Measurements from ENCODE around the gene PCDHB4.
"Not testable (repeated sequence)": the region's sequence is repeated elsewhere in the genome, so short reads cannot be mapped to it uniquely, and the experiment has no call there.

The PCDHB4 gene

DNA sequence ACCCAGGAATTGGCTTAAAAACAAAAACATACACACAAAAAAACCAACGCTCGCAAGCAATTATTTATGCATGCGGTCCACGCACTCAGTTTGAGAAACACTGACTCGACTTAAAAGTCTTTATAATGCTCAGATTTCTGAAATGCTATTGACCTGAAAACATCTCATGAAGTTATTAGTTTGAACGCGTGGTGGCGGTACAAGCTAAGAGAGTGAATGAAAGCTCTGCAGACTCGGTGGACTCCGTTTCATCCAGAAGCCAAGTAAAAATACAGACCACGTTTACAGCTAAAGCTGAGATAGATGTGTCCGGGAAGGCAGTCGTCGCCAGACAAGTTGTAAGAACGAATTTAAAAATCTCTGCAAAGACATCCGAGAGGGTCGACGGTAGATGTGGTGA is 28.2 kb downstream of the PCDHB4 start, which contains the start of gene PCDHB6:
PCDHB6 (plus strand) TSS at position 246 of the 400 bp plus-strand sequence. CDS start 201 bp downstream, outside the sequence.
- no peak within 1 kb of the TSS for H3K4me3 ChIP-seq (ENCODE audit: low read depth, low read length)

DNA sequence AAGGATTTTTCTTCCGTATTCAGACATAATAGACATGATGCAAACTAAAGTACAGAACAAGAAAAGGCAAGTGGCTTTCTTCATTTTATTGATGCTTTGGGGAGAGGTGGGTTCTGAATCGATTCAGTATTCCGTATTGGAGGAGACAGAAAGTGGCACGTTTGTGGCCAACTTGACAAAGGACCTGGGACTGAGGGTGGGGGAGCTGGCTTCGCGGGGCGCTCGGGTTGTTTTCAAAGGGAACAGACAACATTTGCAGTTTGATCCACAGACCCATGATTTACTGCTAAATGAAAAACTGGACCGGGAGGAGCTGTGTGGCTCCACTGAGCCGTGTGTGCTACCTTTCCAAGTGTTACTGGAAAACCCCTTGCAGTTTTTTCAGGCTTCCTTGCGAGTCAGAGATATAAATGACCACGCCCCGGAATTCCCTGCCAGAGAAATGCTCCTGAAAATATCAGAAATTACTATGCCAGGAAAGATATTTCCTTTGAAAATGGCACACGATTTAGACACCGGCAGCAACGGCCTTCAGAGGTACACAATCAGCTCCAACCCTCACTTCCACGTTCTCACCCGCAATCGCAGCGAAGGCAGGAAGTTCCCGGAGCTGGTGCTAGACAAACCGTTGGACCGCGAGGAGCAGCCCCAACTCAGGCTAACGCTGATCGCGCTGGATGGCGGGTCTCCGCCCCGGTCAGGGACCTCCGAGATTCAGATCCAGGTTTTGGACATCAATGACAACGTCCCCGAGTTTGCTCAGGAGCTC is 28.8 kb downstream of the PCDHB4 start:
- no peak overlapping the region for H3K4me3 ChIP-seq (ENCODE audit: low read depth, low read length)

DNA sequence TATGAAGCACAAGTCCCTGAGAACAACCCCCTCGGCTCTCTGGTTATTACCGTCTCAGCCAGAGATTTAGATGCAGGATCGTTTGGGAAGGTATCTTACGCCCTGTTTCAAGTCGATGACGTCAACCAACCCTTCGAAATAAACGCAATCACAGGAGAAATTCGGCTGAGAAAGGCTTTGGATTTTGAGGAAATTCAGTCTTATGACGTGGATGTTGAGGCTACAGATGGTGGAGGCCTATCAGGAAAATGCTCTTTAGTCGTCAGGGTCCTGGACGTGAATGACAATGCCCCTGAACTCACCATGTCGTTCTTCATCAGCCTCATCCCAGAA is 29.3 kb downstream of the PCDHB4 start:
- H3K4me3 ChIP-seq (ENCODE audit: low read depth, low read length), result no peak overlapping the region

DNA sequence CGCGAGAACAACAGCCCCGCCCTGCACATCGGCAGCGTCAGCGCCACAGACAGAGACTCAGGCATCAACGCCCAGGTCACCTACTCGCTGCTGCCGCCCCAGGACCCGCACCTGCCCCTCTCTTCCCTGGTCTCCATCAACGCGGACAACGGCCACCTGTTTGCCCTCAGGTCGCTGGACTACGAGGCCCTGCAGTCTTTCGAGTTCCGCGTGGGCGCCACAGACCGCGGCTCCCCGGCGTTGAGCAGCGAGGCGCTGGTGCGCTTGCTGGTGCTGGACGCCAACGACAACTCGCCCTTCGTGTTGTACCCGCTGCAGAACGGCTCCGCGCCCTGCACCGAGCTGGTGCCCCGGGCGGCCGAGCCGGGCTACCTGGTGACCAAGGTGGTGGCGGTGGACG is 30.0 kb downstream of the PCDHB4 start:
- not testable (repeated sequence) for H3K4me3 ChIP-seq (ENCODE audit: low read depth, low read length)

DNA sequence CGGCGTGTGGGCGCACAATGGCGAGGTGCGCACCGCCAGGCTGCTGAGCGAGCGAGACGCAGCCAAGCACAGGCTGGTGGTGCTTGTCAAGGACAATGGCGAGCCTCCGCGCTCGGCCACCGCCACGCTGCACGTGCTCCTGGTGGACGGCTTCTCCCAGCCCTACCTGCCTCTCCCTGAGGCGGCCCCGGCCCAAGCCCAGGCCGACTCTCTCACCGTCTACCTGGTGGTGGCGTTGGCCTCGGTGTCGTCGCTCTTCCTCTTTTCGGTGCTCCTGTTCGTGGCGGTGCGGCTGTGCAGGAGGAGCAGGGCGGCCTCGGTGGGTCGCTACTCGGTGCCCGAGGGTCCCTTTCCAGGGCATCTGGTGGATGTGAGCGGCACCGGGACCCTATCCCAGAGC is 30.5 kb downstream of the PCDHB4 start:
- not testable (repeated sequence) for H3K4me3 ChIP-seq (ENCODE audit: low read depth, low read length)

DNA sequence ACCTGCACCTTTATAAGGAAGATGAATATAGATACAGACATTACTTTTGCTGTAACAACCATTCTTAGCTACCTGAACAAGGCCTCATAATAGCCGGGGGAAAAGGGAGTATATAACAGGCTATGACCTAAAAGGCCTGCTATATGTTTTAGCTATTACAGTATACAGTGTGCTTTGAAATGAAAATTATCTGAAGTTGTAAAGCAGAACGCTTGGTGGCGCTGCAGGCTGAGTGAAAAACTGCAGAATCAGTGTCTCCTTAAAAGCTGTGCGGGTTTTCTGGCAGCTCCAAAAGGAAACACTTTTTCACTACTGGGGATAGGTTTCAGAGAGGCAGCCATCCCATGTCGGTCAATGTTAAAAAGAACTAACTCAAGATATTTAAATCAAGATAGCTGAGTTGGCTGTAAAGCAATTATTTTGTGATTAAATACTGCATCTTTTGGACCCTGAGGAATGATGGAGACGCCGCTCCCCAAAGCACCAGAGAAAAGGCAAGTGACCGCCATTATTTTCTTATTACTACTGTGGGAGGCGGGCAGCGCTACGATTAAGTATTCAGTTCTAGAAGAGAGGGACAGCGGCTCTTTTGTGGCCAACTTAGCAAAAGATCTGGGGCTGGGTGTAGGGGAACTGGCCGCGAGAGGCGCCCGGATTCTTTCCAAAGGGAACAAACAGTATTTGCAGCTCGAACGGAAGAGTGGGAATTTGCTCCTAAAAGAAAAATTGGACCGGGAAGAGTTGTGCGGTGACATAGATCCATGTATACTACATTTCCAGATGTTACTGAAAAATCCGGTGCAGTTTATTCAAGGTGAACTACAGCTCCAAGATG is 34.1 kb downstream of the PCDHB4 start:
- peak overlapping the region; percentile 36 for H3K4me3 ChIP-seq (ENCODE audit: low read depth, low read length)

DNA sequence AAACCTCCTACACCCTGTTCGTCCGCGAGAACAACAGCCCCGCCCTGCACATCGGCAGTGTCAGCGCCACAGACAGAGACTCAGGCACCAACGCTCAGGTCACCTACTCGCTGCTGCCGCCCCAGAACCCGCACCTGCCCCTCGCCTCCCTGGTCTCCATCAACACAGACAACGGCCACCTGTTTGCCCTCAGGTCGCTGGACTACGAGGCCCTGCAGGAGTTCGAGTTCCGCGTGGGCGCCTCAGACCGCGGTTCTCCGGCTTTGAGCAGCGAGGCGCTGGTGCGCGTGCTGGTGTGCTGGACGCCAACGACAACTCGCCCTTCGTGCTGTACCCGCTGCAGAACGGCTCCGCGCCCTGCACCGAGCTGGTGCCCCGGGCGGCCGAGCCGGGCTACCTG is 35.7 kb downstream of the PCDHB4 start:
- not testable (repeated sequence) for H3K4me3 ChIP-seq (ENCODE audit: low read depth, low read length)

DNA sequence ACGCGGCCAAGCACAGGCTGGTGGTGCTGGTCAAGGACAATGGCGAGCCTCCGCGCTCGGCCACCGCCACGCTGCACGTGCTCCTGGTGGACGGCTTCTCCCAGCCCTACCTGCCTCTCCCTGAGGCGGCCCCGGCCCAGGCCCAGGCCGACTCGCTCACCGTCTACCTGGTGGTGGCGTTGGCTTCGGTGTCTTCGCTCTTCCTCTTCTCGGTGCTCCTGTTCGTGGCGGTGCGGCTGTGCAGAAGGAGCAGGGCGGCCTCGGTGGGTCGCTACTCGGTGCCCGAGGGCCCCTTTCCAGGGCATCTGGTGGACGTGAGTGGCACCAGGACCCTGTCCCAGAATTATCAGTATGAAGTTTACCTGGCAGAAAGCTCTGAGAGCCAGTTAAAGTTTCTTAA is 36.3 kb downstream of the PCDHB4 start:
- not testable (repeated sequence) for H3K4me3 ChIP-seq (ENCODE audit: low read depth, low read length)

DNA sequence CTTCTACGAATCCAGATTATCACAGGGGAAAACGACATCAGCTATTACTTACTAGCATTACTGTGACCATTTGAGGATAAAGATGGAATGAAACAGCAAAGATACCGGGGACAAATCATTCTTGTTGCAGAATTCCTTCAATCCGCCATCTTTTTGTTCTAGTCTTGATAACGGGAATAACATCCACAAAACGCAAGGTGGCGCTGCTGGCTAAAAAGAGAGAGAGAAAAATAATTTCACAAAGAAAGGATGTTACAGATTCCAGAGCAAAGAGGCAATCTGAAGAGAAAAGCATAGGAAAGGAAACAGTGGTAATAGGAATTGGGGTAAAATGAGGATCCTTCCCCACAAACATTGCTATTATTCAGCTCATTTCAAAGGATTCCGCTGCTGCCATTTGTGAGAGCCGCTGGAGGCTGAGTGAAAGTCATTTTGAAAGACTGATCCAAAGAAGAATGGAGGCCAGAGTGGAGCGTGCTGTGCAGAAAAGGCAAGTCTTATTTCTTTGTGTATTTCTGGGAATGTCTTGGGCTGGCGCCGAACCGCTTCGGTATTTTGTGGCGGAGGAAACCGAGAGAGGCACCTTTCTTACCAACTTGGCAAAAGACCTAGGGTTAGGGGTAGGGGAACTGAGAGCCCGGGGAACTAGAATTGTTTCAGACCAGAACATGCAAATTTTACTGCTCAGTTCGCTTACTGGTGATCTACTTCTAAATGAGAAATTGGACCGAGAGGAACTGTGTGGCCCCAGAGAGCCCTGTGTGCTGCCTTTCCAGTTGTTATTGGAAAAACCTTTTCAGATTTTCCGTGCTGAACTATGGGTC is 51.0 kb downstream of the PCDHB4 start, which contains the start of gene PCDHB7:
PCDHB7 (plus strand) TSS at position 264 of the 824 bp plus-strand sequence; CDS start at position 456, 192 bp downstream.
- H3K4me3 ChIP-seq (ENCODE audit: low read depth, low read length), result no peak within 1 kb of the TSS

DNA sequence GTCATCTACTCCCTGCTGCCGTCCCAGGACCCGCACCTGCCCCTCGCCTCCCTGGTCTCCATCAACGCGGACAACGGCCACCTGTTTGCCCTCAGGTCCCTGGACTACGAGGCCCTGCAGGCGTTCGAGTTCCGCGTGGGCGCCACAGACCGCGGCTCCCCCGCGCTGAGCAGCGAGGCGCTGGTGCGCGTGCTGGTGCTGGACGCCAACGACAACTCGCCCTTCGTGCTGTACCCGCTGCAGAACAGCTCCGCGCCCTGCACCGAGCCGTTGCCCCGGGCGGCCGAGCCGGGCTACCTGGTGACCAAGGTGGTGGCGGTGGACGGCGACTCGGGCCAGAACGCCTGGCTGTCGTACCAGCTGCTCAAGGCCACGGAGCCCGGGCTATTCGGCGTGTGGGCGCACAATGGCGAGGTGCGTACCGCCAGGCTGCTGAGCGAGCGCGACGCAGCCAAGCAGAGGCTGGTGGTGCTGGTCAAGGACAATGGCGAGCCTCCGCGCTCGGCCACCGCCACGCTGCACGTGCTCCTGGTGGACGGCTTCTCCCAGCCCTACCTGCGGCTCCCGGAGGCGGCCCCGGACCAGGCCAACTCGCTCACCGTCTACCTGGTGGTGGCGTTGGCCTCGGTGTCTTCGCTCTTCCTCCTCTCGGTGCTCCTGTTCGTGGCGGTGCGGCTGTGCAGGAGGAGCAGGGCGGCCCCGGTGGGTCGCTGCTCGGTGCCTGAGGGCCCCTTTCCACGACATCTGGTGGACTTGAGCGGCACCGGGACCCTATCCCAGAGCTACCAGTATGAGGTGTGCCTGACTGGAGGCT is 52.9 kb downstream of the PCDHB4 start:
- not testable (repeated sequence) for H3K4me3 ChIP-seq (ENCODE audit: low read depth, low read length)
